ENCODE measurements around the gene AFDN.

AFDN gene

GRCh38 chr6:167913699-167914098 lies 87.0 kb downstream of the AFDN start:
- peaks cover 61 to 68% (median 67%) of the 10 kb centered on the region in 3 donors for H3K36me3 ChIP-seq
- no peak for TF ChIP-seq CTCF (IDR thresholded peaks at IDR 0.05)
- intact Hi-C loops (cut with DNase I; ENCODE audit: low total_unique reads): no loop called here
- no peaks in the 10 kb centered on the region for H3K4me1 ChIP-seq
- no peak overlapping the region for H3K4me3 ChIP-seq
- no peak overlapping the region for H3K27ac ChIP-seq
- no peak for DNase-seq
- no peaks in the 10 kb centered on the region for H3K9me3 ChIP-seq
- no peaks in the 10 kb centered on the region for H3K27me3 ChIP-seq

GRCh38 chr6:167915139-167915538 lies 88.4 kb downstream of the AFDN start:
- Histone ChIP-seq H3K4me1 (no peaks in the 10 kb centered on the region), H3K27ac (no peak overlapping the region), H3K4me3 (no peak overlapping the region), H3K36me3 (peaks cover 75 to 82% (median 80%) of the 10 kb centered on the region in 3 donors), H3K9me3 (no peaks in the 10 kb centered on the region), H3K27me3 (no peaks in the 10 kb centered on the region)
- DNase-seq: no peak
- TF ChIP-seq CTCF (IDR thresholded peaks at IDR 0.05): no peak
- intact Hi-C loops (cut with DNase I; ENCODE audit: low total_unique reads): no loop called here

DNA sequence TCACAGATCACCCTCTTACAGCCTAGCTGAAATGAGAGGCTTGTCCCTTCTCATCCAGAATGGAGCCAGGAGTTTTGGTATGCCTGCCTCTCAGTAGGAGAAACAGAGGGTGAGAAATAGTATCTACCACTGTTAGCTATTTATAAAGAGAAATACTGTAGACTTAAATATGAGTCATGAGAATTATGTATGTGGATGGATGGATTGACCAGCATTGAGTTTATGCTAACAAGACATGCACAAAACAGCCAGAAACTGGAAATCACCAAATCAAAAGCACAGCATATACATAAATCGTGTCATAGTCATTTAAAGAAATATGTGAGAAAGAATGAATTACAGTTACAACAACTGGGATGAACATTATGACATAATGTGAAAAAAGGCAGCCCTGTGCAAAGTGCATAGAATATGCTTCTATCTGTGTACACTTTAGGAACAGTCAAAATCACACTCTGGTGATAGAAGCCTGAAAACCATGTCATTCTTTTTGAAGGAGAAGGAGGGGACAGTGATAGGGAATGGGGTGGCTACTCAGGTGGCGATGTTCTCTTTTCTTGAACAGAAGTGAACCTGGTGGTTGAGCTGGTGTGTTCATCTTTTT lies 90.9 kb downstream of the AFDN start:
- peaks cover 72 to 84% (median 73%) of the 10 kb centered on the region in 3 donors for H3K36me3 ChIP-seq
- H3K4me3 ChIP-seq: no peak overlapping the region
- intact Hi-C loops (cut with DNase I; ENCODE audit: low total_unique reads): no loop called here
- H3K4me1 ChIP-seq: no peaks in the 10 kb centered on the region
- no peaks in the 10 kb centered on the region for H3K27me3 ChIP-seq
- no peak for DNase-seq
- no peak for TF ChIP-seq CTCF (IDR thresholded peaks at IDR 0.05)
- H3K9me3 ChIP-seq: no peaks in the 10 kb centered on the region
- no peak overlapping the region for H3K27ac ChIP-seq

- Histone ChIP-seq H3K27ac (no peak overlapping the region), H3K9me3 (no peaks in the 10 kb centered on the region), H3K4me1 (no peaks in the 10 kb centered on the region), H3K36me3 (peaks cover 67 to 85% (median 74%) of the 10 kb centered on the region in 3 donors), H3K4me3 (no peak overlapping the region), H3K27me3 (no peaks in the 10 kb centered on the region)
- TF ChIP-seq CTCF (IDR thresholded peaks at IDR 0.05): no peak
- no peak for DNase-seq
- intact Hi-C loops (cut with DNase I; ENCODE audit: low total_unique reads): no loop called here
Measured at GRCh38 chr6:167918548-167919278, 92.0 kb downstream of the AFDN start.

- no peak overlapping the region for H3K4me3 ChIP-seq
- no peaks in the 10 kb centered on the region for H3K27me3 ChIP-seq
- no peaks in the 10 kb centered on the region for H3K4me1 ChIP-seq
- H3K9me3 ChIP-seq: no peaks in the 10 kb centered on the region
- no peak for DNase-seq
- peaks cover 61 to 83% (median 70%) of the 10 kb centered on the region in 3 donors for H3K36me3 ChIP-seq
- TF ChIP-seq CTCF (IDR thresholded peaks at IDR 0.05): no peak
- no peak overlapping the region for H3K27ac ChIP-seq
- intact Hi-C loops (cut with DNase I; ENCODE audit: low total_unique reads): no loop called here
Measured at GRCh38 chr6:167919349-167919748, 92.6 kb downstream of the AFDN start.
